GM10248 (cell line): ENCODE results near the gene CCDC3.

Experiments
- CTCF ChIA-PET: fragments of 300-600 bp; sonication (Branson Sonifier 250); formaldehyde crosslinking; extraction: SDS; loops from one replicate; lab custom pipeline; 2021; ENCODE audit warnings: antibody characterized with exemption; lab: Yijun Ruan, JAX
- POLR2A ChIA-PET: fragments of 350-650 bp; sonication (Branson Sonifier 250); formaldehyde crosslinking; extraction: SDS; loops from one replicate; lab custom pipeline; 2020; ENCODE audit warnings: antibody characterized with exemption; lab: Yijun Ruan, JAX
- DNase-seq: peaks from one replicate; pipeline ENCODE4 v3.0.0; 2012; ENCODE audit errors: extremely low spot score
- CTCF ChIP-seq: IDR thresholded peaks from 2 replicates; pipeline ENCODE4 v1.5.1; 2012; ENCODE audit warnings: mild to moderate bottlenecking, low read depth; ENCODE audit errors: extremely low read depth, missing control alignments, control extremely low read depth

The CCDC3 gene

DNA sequence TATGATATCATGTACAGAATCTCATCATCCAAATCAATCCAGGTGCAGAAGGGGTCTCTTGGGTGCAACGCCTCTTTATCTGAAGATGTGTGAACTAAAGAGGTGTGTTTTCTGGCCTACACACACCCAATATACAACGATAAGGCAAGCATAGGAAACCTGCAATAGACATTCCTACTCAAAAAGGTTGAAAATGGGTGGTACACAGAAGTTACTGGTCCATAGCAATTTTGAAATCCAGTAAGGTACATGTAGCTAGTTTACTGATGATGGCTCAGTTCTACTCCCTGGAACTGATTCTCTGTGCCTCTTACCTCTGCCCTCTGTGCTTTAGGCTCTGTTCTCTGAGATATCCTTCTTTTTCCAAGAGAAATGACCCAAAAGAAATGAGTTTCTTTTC, 22.2 kb upstream of the CCDC3 start:
- ChIA-PET CTCF (no interaction called here), POLR2A (no interaction called here)
- TF ChIP-seq CTCF, result no peak
- no peak for DNase-seq

- ChIA-PET CTCF (no interaction called here), POLR2A (no interaction called here)
- no peak for TF ChIP-seq CTCF
- DNase-seq, result no peak
Observed at GRCh38 chr10:13019280-13019679, 17.8 kb upstream of the CCDC3 start.

DNA sequence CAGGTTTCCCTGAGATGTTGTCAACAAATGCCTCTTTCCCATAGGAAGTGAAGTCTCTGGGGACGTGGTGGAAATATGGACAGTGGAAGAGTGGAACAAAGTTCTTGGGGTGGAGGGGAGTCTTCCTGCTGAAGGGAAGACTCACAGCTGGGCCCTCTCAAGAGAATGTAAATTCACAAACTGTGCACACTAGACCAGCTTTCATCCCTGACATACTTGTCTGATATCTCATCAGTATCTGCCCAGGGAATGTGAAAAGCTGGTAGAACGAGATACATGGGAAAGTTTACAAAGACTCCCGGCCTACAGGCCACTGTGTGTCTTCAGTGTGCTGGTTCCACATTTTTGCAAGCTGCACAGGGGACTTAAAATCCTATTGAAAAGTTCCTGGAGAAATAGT, 16.7 kb upstream of the CCDC3 start:
- no peak for DNase-seq
- CTCF ChIA-PET, result no interaction called here
- TF ChIP-seq CTCF, result no peak
- POLR2A ChIA-PET, result no interaction called here

DNA sequence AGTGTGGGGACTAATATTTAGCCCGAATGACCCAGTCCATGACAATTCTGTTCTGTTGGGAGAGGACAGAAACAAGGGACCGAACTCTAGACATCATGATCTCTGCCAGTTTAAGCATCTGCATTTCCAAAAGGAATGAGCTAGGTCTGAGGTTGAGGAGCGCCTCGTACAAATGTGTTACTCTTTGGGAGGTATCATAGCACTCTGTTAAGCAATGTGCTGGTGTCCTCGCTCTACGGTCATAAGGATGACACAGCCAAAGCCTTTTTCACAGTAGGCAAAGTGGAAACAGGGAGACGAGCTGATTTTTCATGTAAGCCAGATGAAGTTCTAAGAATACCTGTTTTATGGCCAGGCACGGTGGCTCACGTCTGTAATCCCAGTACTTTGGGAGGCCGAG, 15.4 kb upstream of the CCDC3 start:
- no peak for TF ChIP-seq CTCF
- CTCF ChIA-PET, result no interaction called here
- POLR2A ChIA-PET, result no interaction called here
- DNase-seq, result no peak

GRCh38 chr10:13016426-13016825, 14.9 kb upstream of the CCDC3 start:
- no peak for DNase-seq
- no peak for TF ChIP-seq CTCF
- ChIA-PET CTCF (no interaction called here), POLR2A (no interaction called here)

GRCh38 chr10:13006037-13006436, 4.5 kb upstream of the CCDC3 start:
- CTCF ChIA-PET, result no interaction called here
- POLR2A ChIA-PET, result no interaction called here
- TF ChIP-seq CTCF, result no peak
- no peak for DNase-seq

DNA sequence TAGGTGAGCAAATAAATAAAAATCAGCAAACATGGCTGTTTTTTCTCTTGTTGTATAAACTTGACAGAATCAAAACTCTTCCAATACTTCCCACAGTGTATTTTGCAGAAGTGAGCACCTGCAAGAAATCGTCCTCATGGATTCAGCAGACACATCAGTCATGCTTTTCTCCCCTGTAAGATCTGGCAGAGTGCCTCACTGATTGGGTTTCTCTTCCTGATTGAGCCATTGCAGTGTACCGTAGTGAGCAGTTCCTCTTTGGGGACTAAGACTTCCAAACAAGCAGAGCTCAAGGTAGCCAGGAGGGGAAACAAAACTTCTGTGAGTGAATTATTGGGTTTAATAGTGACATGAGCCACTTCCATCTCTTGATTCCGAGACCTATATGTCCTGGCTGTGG, 2.2 kb upstream of the CCDC3 start:
- ChIA-PET POLR2A (no interaction called here), CTCF (no interaction called here)
- no peak for TF ChIP-seq CTCF
- DNase-seq, result no peak
